Adrenal gland (tissue), 5 donors: ENCODE results near the gene SVIL.

ENCODE experiments used
- POLR2A ChIP-seq, 2 donors: fragments of 450-650 bp; IDR thresholded peaks; one replicate each; pipeline ENCODE4 v1.6.1; 2017; ENCODE audit warnings: antibody characterized with exemption in 2 of 2, mild to moderate bottlenecking in 2 of 2, moderate library complexity in 1 of 2
- TF ChIP-seq, protein P1 (sequence below), 6 experiments: fragments of 450-650 bp in 4 of 6; fragments of 200-600 bp in 2 of 6; sonication (generic) in 1 of 6; IDR thresholded peaks; 1 replicate in 5 of 6; 2 replicates in 1 of 6; pipeline versions ENCODE4 v1.5.1 to v1.8.0; 2016 to 2021; ENCODE audit warnings: antibody characterized with exemption in 6 of 6, mild to moderate bottlenecking in 2 of 6, moderate library complexity in 1 of 6
- donor health status: DM: no; HTN: no; CAD: no.

DNA sequence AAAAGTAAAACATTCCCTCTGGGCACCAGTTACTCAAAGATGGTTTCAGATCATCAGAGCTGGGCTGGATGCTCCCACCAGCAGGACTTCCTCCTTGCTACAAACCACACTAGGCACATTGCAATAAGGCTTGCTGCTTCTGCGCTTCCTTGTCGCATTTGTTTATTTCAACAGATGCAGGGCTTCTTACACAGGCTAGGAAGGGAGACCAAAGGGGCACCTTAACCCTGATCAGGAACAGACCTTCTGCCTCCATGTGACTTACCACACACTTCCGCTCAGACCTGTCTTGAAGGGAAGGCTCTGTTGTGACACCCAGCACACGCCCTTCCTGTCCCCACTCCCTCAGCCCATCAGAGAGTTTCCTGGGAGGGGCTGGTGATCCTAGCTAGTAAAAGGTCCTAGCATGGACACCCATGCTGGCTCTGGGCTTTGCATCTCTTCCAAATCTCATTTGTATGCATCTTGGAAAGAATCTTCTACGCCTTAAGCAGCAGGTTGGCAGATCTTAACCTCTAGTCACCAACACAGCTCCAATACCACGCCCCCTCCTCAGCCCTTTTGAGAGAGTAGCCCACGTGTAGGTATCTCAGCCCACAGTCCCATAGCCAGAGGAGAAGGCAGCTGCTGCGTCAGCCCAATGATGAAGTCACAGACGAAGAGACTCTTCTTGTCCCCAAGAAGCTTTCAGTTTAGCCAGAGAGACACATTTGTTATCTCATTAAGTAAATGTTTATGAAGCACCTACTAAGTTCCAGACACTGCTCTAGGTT, 47.1 kb upstream of the SVIL start:
- TF ChIP-seq POLR2A (IDR thresholded peaks at IDR 0.05) = no peak
- TF ChIP-seq, protein P1, sequence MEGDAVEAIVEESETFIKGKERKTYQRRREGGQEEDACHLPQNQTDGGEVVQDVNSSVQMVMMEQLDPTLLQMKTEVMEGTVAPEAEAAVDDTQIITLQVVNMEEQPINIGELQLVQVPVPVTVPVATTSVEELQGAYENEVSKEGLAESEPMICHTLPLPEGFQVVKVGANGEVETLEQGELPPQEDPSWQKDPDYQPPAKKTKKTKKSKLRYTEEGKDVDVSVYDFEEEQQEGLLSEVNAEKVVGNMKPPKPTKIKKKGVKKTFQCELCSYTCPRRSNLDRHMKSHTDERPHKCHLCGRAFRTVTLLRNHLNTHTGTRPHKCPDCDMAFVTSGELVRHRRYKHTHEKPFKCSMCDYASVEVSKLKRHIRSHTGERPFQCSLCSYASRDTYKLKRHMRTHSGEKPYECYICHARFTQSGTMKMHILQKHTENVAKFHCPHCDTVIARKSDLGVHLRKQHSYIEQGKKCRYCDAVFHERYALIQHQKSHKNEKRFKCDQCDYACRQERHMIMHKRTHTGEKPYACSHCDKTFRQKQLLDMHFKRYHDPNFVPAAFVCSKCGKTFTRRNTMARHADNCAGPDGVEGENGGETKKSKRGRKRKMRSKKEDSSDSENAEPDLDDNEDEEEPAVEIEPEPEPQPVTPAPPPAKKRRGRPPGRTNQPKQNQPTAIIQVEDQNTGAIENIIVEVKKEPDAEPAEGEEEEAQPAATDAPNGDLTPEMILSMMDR (IDR thresholded peaks at IDR 0.05) = no peak
